Measurements from ENCODE around the gene LUC7L.
"Not testable (repeated sequence)": the region's sequence is repeated elsewhere in the genome, so short reads cannot be mapped to it uniquely, and the experiment has no call there.

The LUC7L gene

DNA sequence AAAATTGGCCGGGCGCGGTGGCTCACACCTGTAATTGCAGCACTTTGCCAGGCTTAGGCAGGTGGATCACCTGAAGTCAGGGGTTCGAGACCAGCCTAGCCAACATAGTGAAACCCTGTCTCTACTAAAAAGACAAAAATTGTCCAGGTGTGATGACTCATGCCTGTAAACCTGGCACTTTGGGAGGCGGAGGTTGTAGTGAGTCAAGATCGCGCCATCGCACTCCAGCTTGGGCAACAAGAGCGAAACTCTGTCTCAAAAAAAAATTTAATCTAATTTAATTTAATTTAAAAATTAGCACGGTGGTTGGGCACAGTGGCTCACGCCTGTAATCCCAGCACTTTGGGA lies 50.6 kb downstream of the LUC7L start:
- no peak for DNase-seq

DNA sequence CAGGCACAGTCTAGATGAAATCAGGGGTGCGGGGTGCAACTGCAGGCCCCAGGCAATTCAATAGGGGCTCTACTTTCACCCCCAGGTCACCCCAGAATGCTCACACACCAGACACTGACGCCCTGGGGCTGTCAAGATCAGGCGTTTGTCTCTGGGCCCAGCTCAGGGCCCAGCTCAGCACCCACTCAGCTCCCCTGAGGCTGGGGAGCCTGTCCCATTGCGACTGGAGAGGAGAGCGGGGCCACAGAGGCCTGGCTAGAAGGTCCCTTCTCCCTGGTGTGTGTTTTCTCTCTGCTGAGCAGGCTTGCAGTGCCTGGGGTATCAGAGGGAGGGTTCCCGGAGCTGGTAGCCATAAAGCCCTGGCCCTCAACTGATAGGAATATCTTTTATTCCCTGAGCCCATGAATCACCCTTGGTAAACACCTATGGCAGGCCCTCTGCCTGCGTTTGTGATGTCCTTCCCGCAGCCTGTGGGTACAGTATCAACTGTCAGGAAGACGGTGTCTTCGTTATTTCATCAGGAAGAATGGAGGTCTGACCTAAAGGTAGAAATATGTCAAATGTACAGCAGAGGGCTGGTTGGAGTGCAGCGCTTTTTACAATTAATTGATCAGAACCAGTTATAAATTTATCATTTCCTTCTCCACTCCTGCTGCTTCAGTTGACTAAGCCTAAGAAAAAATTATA lies 51.1 kb downstream of the LUC7L start:
- DNase-seq: no peak

DNA sequence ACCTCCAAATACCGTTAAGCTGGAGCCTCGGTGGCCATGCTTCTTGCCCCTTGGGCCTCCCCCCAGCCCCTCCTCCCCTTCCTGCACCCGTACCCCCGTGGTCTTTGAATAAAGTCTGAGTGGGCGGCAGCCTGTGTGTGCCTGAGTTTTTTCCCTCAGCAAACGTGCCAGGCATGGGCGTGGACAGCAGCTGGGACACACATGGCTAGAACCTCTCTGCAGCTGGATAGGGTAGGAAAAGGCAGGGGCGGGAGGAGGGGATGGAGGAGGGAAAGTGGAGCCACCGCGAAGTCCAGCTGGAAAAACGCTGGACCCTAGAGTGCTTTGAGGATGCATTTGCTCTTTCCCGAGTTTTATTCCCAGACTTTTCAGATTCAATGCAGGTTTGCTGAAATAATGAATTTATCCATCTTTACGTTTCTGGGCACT lies 51.8 kb downstream of the LUC7L start:
- no peak for DNase-seq

GRCh38 chr16:176477-177382 lies 52.5 kb downstream of the LUC7L start, which contains the start of gene HBA1:
Gene HBA1, plus strand, starts transcription at chr16:176680. Its CDS starts 37 bp downstream, at chr16:176717.
- not testable (repeated sequence) for DNase-seq

GRCh38 chr16:176006-176405 lies 53.2 kb downstream of the LUC7L start:
- not testable (repeated sequence) for DNase-seq

GRCh38 chr16:175011-175949 lies 54.0 kb downstream of the LUC7L start:
- no peak for DNase-seq

DNA sequence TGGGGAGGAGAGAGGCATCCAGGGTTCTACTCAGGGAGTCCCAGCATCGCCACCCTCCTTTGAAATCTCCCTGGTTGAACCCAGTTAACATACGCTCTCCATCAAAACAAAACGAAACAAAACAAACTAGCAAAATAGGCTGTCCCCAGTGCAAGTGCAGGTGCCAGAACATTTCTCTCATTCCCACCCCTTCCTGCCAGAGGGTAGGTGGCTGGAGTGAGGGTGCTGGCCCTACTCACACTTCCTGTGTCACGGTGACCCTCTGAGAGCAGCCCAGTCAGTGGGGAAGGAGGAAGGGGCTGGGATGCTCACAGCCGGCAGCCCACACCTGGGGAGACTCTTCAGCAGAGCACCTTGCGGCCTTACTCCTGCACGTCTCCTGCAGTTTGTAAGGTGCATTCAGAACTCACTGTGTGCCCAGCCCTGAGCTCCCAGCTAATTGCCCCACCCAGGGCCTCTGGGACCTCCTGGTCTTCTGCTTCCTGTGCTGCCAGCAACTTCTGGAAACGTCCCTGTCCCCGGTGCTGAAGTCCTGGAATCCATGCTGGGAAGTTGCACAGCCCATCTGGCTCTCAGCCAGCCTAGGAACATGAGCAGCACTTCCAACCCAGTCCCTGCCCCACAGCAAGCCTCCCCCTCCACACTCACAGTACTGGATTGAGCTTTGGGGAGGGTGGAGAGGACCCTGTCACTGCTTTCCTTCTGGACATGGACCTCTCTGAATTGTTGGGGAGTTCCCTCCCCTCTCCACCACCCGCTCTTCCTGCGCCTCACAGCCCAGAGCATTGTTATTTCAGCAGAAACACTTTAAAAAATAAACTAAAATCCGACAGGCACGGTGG lies 55.1 kb downstream of the LUC7L start:
- DNase-seq: not testable (repeated sequence)

DNA sequence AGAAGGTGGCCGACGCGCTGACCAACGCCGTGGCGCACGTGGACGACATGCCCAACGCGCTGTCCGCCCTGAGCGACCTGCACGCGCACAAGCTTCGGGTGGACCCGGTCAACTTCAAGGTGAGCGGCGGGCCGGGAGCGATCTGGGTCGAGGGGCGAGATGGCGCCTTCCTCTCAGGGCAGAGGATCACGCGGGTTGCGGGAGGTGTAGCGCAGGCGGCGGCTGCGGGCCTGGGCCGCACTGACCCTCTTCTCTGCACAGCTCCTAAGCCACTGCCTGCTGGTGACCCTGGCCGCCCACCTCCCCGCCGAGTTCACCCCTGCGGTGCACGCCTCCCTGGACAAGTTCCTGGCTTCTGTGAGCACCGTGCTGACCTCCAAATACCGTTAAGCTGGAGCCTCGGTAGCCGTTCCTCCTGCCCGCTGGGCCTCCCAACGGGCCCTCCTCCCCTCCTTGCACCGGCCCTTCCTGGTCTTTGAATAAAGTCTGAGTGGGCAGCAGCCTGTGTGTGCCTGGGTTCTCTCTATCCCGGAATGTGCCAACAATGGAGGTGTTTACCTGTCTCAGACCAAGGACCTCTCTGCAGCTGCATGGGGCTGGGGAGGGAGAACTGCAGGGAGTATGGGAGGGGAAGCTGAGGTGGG lies 55.9 kb downstream of the LUC7L start:
- not testable (repeated sequence) for DNase-seq

DNA sequence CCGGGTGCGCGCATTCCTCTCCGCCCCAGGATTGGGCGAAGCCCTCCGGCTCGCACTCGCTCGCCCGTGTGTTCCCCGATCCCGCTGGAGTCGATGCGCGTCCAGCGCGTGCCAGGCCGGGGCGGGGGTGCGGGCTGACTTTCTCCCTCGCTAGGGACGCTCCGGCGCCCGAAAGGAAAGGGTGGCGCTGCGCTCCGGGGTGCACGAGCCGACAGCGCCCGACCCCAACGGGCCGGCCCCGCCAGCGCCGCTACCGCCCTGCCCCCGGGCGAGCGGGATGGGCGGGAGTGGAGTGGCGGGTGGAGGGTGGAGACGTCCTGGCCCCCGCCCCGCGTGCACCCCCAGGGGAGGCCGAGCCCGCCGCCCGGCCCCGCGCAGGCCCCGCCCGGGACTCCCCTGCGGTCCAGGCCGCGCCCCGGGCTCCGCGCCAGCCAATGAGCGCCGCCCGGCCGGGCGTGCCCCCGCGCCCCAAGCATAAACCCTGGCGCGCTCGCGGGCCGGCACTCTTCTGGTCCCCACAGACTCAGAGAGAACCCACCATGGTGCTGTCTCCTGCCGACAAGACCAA lies 56.8 kb downstream of the LUC7L start, which contains the start of gene HBA2:
Gene HBA2 (plus strand): TSS at position 503 of the 568 bp plus-strand sequence. CDS start 37 bp downstream, at position 540.
- DNase-seq: not testable (repeated sequence)

GRCh38 chr16:170788-171187 lies 58.5 kb downstream of the LUC7L start:
- DNase-seq: no peak

DNA sequence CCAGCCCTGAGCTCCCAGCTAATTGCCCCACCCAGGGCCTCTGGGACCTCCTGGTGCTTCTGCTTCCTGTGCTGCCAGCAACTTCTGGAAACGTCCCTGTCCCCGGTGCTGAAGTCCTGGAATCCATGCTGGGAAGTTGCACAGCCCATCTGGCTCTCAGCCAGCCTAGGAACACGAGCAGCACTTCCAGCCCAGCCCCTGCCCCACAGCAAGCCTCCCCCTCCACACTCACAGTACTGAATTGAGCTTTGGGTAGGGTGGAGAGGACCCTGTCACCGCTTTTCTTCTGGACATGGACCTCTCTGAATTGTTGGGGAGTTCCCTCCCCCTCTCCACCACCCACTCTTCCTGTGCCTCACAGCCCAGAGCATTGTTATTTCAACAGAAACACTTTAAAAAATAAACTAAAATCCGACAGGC lies 59.2 kb downstream of the LUC7L start:
- DNase-seq: not testable (repeated sequence)

DNA sequence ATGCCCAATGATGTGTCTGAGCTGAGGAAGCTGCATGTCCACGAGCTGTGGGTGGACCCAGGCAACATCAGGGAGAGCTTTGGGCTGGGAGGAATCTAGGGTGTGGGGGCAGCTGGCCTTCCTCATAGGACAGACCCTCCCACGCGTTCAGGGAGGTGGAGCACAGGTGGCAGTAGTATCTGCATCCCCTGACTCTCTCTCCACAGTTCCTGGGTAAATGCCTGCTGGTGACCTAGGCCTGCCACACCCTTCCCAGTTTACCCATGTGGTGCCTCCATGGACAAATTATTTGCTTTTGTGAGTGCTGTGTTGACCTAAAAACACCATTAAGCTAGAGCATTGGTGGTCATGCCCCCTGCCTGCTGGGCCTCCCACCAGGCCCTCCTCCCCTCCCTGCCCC lies 60.2 kb downstream of the LUC7L start:
- no peak for DNase-seq

DNA sequence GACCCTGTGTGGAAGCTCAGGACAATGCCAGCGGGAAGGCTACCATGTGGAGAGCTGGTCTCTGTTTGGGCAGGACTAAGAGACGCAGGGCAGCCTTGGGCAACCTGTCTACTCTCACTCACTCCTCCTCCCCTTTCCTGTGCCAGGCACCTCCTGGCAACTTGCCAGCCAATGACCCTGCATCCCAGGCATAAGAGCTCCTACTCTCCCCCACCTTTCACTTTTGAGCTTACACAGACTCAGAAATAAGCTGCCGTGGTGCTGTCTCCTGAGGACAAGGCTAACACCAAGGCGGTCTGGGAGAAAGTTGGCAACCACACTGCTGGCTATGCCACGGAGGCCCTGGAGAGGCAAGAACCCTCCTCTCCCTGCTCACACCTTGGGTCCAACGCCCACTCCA lies 60.8 kb downstream of the LUC7L start:
- DNase-seq: peak; percentile 60

- DNase-seq: no peak
These were observed 62.0 kb downstream of the LUC7L start for GRCh38 chr16:167122-167690.

GRCh38 chr16:166375-167121 lies 62.7 kb downstream of the LUC7L start:
- no peak for DNase-seq

GRCh38 chr16:165539-166374 lies 63.5 kb downstream of the LUC7L start, which contains the start of gene HBM:
Gene HBM, plus strand, starts transcription at chr16:165978. Its CDS starts 20 bp downstream, at chr16:165998.
- no peak for DNase-seq

GRCh38 chr16:164827-165538 lies 64.3 kb downstream of the LUC7L start:
- no peak for DNase-seq

All from NCI-H2029 (cell line).